Measurements from ENCODE around the gene PLGRKT.
"Not testable (repeated sequence)": the region's sequence is repeated elsewhere in the genome, so short reads cannot be mapped to it uniquely, and the experiment has no call there.

PLGRKT gene

GRCh38 chr9:5466766-5467165 is 29.0 kb upstream of the PLGRKT start:
- no peak overlapping the region for H3K4me3 ChIP-seq (ENCODE audit: insufficient read depth, low read length, poor library complexity, severe bottlenecking)
- no peak overlapping the region for H3K9ac ChIP-seq (ENCODE audit: low read length)
- no peaks in the 10 kb centered on the region for H3F3A ChIP-seq (ENCODE audit: insufficient read depth)
- H3K36me3 ChIP-seq (ENCODE audit: low read length), result no peaks in the 10 kb centered on the region
- TF ChIP-seq EZH2phosphoT487 (conservative IDR thresholded peaks at IDR 0.05; ENCODE audit: low read length), result no peak
- TF ChIP-seq CTCF (IDR thresholded peaks at IDR 0.05; ENCODE audit: insufficient read depth, low read length, poor library complexity, severe bottlenecking), result no peak
- H3K79me2 ChIP-seq (ENCODE audit: insufficient read depth, low read length), result no peaks in the 10 kb centered on the region
- no peaks in the 10 kb centered on the region for H3K9me3 ChIP-seq (ENCODE audit: insufficient read depth, low read length)
- no peak overlapping the region for H3K27ac ChIP-seq (ENCODE audit: low read depth, low read length)
- no peaks in the 10 kb centered on the region for H4K20me1 ChIP-seq (ENCODE audit: low read depth, low read length)
- H3K4me2 ChIP-seq (ENCODE audit: low read depth, low read length, poor library complexity, severe bottlenecking), result no peak overlapping the region
- H2AFZ ChIP-seq (ENCODE audit: low read depth, low read length, severe bottlenecking), result no peak overlapping the region
- no peaks in the 10 kb centered on the region for H3K9me2 ChIP-seq (replicated peaks; ENCODE audit: insufficient read depth, low read length)
- no peaks in the 10 kb centered on the region for H3K27me3 ChIP-seq (ENCODE audit: low read length)

- TF ChIP-seq CTCF (IDR thresholded peaks at IDR 0.05; ENCODE audit: insufficient read depth, low read length, poor library complexity, severe bottlenecking) (no peak), EZH2phosphoT487 (conservative IDR thresholded peaks at IDR 0.05; ENCODE audit: low read length) (no peak)
- H3K9ac ChIP-seq (ENCODE audit: low read length), result no peak overlapping the region
- H3K4me3 ChIP-seq (ENCODE audit: insufficient read depth, low read length, poor library complexity, severe bottlenecking), result no peak overlapping the region
- no peak overlapping the region for H3K27ac ChIP-seq (ENCODE audit: low read depth, low read length)
- H3K27me3 ChIP-seq (ENCODE audit: low read length), result no peaks in the 10 kb centered on the region
- H3K4me2 ChIP-seq (ENCODE audit: low read depth, low read length, poor library complexity, severe bottlenecking), result no peak overlapping the region
- no peaks in the 10 kb centered on the region for H4K20me1 ChIP-seq (ENCODE audit: low read depth, low read length)
- no peaks in the 10 kb centered on the region for H3F3A ChIP-seq (ENCODE audit: insufficient read depth)
- no peaks in the 10 kb centered on the region for H3K79me2 ChIP-seq (ENCODE audit: insufficient read depth, low read length)
- no peaks in the 10 kb centered on the region for H3K9me3 ChIP-seq (ENCODE audit: insufficient read depth, low read length)
- no peak overlapping the region for H2AFZ ChIP-seq (ENCODE audit: low read depth, low read length, severe bottlenecking)
- no peaks in the 10 kb centered on the region for H3K9me2 ChIP-seq (replicated peaks; ENCODE audit: insufficient read depth, low read length)
- H3K36me3 ChIP-seq (ENCODE audit: low read length), result no peaks in the 10 kb centered on the region
Measured at GRCh38 chr9:5466005-5466404, 28.3 kb upstream of the PLGRKT start.

GRCh38 chr9:5464831-5465330 is 27.2 kb upstream of the PLGRKT start:
- H3K9me2 ChIP-seq (replicated peaks; ENCODE audit: insufficient read depth, low read length); H3K9me3 ChIP-seq (ENCODE audit: insufficient read depth, low read length); H3K9ac ChIP-seq (ENCODE audit: low read length); H2AFZ ChIP-seq (ENCODE audit: low read depth, low read length, severe bottlenecking); H3K4me3 ChIP-seq (ENCODE audit: insufficient read depth, low read length, poor library complexity, severe bottlenecking); H3K36me3 ChIP-seq (ENCODE audit: low read length); H3K27me3 ChIP-seq (ENCODE audit: low read length); H4K20me1 ChIP-seq (ENCODE audit: low read depth, low read length); H3K4me2 ChIP-seq (ENCODE audit: low read depth, low read length, poor library complexity, severe bottlenecking); H3K27ac ChIP-seq (ENCODE audit: low read depth, low read length); H3F3A ChIP-seq (ENCODE audit: insufficient read depth); H3K79me2 ChIP-seq (ENCODE audit: insufficient read depth, low read length): not testable (repeated sequence)

GRCh38 chr9:5460157-5460556 is 22.4 kb upstream of the PLGRKT start:
- H3K27ac ChIP-seq (ENCODE audit: low read depth, low read length), result no peak overlapping the region
- H3K4me2 ChIP-seq (ENCODE audit: low read depth, low read length, poor library complexity, severe bottlenecking), result no peak overlapping the region
- H3K36me3 ChIP-seq (ENCODE audit: low read length), result no peaks in the 10 kb centered on the region
- H3K79me2 ChIP-seq (ENCODE audit: insufficient read depth, low read length), result no peaks in the 10 kb centered on the region
- no peak for TF ChIP-seq EZH2phosphoT487 (conservative IDR thresholded peaks at IDR 0.05; ENCODE audit: low read length)
- TF ChIP-seq CTCF (IDR thresholded peaks at IDR 0.05; ENCODE audit: insufficient read depth, low read length, poor library complexity, severe bottlenecking), result no peak
- H3K9ac ChIP-seq (ENCODE audit: low read length), result no peak overlapping the region
- H3K4me3 ChIP-seq (ENCODE audit: insufficient read depth, low read length, poor library complexity, severe bottlenecking), result no peak overlapping the region
- no peaks in the 10 kb centered on the region for H4K20me1 ChIP-seq (ENCODE audit: low read depth, low read length)
- H3K27me3 ChIP-seq (ENCODE audit: low read length), result no peaks in the 10 kb centered on the region
- no peaks in the 10 kb centered on the region for H3K9me2 ChIP-seq (replicated peaks; ENCODE audit: insufficient read depth, low read length)
- H2AFZ ChIP-seq (ENCODE audit: low read depth, low read length, severe bottlenecking), result no peak overlapping the region
- no peaks in the 10 kb centered on the region for H3F3A ChIP-seq (ENCODE audit: insufficient read depth)
- H3K9me3 ChIP-seq (ENCODE audit: insufficient read depth, low read length), result no peaks in the 10 kb centered on the region
